GM19099 (cell line): ENCODE data around the gene PCGF1.
A peak's percentile ranks its signal among the peaks of the same experiment; 100 is the strongest.

Experiments used
- POLR2A ChIP-seq: IDR thresholded peaks from 3 replicates; pipeline ENCODE4 v1.6.1; 2011; ENCODE audit warnings: low read depth; ENCODE audit not compliant: insufficient read length; ENCODE audit errors: extremely low read depth

The PCGF1 gene

DNA sequence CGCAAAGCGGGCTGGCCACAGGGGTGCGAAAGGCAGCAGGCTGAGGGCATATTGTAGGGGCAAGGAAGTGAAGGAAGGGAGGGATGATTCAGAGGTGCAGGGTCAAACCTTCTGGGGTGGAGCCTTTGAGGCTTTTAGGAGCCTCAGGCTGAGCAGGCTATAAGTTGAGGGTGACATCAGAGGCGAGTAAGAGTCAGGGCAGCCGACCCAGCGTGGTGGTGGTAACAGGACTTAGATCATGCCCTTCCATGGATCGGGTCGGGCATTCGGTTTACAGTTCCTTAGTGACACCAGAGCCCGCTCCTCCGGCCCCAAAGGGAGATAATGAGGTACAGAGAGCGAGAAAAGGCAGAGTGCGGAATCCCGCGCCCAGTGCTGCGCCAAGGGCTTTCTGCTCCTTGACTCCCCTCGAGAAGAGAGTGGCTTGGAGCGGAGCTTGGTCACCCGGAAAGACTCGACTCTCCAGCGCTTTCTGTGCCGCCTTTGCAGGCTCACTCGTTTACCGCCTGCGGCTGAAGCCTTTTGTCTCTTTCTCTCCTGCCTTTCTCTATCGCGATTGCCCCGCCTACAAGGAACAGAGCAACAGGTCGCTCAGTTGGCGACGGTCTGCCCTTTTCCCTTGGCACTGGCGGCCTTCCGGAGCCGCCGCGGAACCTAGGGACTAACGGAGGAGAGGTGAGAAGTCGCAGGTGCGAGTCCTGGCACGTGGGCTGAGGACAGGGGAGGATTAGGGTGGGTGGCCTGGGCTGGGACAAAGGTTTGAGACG, 8.8 kb downstream of the PCGF1 start:
- TF ChIP-seq POLR2A: no peak

DNA sequence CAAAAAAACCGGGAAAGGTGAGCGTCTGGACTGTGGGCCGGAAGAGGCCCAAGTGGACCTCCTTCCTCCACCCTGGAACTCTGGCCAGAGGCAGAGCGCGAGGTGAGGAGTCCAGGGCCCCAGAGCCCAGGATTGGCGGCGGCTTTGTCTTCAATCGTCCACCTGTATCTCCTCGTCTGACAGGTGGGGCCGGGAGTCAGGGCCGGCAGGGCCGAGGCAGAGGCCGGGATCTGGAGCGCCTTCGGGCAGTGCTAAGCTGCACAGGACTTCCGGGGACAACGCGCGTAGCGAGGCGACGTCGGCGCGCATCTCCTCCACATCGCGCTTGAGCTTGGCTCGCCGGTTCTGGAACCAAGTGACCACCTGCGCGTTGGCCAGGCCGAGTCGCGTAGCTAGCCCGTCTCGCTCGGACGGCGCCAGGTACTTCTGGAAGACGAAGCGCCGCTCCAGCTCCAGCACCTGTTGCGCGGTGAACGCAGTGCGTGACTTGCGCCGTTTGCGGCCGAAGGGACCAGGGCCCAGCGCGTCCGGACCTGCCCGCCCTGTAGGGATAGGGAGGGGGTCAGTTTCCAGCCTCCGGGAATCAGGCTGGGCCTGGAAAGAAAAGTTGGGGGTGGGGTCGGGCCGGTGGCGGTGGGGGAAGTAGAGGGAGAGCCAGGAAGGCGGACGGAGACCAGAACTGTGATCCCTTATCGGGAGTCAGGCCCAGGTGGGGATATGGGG, 9.6 kb downstream of the PCGF1 start:
- TF ChIP-seq POLR2A: no peak

DNA sequence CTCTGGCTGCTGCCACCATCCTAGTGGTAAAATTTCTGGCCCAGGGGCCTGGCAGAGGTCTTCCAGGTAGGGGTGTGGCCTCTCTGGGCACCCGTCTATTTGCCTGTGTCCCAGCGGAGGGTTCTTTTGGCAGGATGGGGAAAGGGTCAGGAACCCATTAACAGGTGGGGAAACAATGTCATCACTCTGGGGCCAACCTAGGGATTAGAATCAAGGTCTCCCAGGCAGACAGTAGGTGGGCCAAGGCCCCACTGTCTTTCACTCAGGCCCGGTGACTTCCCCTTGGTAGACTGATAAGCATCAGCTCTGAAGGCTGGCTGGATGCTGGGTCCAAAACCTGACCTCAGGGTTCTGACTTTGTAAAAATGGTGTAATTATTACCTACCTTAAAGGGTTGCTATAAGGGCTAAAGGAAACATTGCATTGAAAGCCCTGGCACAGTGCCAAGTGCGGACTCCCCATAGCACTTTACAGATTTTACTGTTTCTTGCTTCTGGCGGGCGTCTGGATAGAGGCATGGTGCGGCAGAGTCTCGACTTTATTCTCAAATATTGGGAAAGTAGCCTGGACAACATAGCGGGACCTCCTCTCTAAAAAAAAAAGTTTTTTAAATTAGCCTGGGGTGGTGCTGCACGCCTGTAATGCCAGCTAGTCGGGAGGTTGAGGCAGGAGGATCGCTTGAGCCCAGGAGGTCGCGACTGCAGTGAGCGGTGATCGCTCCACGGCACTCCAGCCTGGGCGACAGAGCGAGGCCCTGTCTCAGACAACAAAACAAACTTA, 10.3 kb downstream of the PCGF1 start:
- TF ChIP-seq POLR2A: no peak

DNA sequence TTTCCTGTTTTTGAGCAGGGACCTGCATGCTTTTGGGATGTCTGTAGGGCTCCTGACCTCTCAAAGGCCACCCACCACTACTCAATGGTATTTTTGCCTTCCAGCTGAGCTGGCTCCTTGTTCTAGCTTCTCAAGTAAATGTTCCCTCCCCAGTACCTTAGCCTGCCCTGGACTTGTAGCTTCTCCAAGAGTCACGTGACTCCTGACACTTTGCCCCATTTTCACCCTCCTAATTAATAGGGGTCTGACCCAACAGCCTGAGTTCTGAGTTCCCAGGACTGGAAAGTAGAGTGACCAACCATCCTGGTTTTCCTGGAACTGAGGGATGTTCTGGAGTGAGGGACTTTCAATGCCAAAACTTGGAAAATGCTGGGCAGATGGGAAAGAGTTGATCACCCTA, 12.1 kb downstream of the PCGF1 start:
- no peak for TF ChIP-seq POLR2A

DNA sequence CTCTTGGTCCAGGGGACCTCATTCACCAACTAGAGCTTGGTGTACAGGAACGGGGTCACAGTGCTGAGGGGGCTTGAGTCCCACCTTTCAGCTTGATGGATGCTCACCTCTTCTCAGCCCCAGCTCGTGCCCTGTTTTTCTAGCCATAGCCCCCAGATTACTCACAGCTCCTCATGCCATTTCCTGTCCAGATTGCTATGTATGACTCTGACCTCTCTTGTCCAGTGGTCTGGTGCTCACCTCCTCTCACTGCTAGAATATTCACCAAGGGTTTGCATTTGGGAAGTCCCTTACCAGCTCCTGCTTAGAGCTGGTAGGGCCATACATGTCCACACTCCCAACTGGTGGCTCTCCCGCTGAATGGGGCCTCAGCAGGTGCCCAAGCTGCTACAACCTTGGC, 13.9 kb downstream of the PCGF1 start:
- no peak for TF ChIP-seq POLR2A

DNA sequence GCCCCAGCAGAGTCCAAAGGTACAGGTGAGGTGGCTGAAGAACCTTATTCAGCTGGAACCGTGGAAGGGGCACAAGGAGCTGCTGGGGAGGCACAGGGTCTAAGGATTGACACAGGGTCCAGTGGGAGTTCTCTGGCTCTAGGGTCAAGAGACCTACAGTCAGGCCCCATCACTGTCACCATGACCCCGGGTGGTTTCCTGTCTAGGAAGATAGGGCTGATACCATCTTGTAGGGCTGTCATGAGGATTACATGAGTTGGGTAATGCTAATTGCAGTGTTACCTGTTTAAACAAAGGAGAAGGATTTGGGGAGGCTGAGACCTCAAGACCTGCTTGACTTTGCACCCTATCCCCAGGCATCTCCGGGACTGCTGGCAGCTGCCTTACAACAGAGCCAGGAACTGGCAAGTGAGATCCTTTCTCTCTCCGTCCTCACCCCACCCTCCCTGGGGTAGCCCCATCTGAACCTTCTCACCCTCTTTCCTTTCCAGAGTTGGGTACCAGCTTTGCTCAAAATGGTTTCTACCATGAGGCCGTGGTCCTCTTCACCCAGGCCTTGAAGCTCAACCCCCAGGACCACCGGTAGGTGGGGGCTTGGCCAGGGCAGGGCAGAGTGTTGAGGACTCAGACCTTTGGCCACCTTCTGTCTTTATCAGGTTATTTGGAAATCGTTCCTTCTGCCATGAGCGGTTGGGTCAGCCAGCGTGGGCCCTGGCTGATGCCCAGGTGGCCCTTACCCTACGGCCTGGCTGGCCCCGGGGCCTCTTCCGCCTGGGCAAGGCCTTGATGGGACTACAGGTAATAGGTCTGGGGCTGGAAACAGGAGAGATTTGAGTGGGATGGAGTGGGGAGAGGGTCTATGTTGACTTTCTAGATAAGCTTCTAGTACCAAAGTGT, 15.6 kb downstream of the PCGF1 start:
- no peak for TF ChIP-seq POLR2A

DNA sequence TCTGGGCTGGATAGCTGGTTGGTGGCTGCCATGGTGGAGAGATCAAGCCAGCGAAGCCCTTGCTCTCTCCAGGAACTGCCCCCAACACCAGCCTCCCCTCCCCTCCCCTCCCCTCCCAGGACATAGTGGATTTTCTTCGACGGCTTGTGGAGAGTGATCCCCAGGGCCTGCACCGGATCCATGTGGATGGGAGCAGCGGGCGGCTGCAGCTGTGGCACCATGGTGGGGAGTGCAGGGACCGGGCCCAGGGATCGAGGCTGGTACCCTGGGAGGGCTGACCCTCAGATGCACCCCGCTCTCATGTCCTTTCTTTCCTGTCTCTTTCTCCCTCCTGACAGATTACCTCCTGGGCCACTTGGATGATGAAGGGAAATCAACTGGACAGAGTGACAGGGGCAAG, 17.6 kb downstream of the PCGF1 start:
- TF ChIP-seq POLR2A: no peak

DNA sequence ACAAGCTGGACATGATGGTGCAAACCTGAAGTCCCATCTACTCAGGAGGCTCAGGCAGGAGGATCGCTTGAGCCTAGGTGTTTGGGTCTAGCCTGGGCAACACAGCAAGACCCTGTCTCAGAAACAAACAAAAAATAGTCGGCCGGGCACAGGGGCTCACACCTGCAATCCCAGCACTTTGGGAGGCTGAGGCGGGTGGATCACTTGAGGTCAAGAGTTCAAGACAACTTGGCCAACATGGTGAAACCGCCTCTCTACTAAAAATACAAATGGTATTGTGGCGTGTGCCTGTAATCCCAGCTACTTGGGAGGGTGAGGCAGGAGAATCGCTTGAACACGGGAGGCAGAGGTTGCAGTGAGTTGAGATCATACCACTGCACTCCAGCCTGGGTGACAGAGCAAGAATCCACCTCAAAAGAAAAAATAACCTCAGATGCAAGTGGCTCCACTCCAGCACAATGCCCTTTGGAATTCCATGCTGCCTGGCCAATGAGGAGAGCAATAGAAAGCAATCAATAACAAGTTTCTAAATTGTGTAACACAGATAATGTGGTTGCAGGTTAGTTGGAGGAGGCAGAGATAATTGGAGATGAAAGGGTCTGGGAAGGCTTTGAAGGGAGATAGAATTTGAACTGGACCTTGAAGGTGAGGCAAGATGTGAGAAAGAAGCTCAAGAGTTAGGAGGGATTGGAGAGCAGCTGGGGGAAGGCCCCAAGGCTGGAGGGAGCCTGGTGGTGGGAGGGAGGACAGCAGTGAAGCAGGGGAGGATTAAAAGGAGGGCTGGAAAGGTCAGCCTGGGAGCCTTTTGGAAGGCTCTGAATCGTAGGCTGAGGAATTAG, 18.6 kb downstream of the PCGF1 start:
- TF ChIP-seq POLR2A: no peak

DNA sequence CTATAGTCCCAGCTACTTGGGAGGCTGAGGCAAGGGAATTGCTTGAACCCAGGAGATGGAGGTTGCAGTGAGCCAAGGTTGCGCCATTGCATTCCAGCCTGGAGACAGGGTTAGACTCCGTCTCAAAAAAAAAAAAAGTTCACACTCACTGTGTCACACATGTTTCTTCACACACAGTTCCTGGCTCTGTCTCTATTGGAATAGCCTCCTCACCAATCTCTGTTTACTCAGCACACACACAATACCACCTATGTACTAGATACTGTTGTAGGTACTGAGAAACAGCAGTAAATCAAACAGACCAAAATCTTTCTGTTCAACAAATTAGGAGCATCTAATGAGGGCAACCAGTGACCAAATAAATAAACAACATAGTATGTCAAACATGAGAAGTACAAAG, 21.4 kb downstream of the PCGF1 start:
- TF ChIP-seq POLR2A: no peak

DNA sequence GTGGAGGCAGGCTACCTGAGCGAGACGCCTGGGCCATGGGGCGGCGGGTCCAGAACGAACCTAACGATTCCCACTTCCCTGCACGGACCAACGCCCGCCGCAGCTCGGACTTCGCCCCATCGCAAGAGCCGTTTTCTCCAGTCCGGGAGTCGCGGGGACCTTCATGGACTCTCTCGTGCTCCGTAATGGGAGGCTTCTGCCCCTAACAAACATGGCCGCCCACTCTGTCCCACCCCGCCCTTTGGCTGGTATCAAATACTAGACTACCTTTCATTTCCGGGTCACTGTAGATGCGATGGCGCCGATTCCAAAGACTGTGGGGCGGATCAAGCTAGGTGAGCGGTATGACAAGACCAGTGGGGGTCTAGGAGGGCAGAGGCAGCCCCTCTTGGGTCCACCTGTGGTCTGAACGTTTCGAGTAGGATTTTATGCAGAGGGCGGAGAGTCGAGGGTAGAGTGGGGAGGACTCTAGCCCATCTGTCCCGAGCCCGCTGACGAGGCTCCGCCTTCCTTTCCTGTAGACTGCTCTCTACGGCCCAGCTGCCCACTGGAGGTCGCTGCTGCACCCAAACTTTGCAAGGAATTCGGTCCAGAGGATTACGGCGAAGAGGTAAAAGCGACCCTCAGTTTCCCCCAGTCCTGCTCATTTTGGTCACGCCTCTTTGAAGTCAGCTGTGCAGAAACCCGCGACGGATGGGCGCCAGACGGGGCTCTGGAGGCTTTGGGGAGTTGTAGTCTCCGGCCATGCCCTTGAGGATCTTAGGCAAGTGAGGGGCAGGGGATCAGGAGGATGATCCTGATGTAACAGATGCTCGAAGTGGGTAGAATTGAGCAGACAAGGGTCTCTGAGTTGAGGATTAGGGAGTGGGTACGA, 24.5 kb downstream of the PCGF1 start, which contains the start of the genes CCDC142 and TTC31:
Gene CCDC142, minus strand, starts transcription at position 198 of the 874 bp plus-strand sequence. Its CDS starts 161 bp downstream, at position 37.
Gene TTC31, plus strand, starts transcription at position 281 of the 874 bp plus-strand sequence. Its CDS starts 15 bp downstream, at position 296.
- TF ChIP-seq POLR2A: peak; percentile 80

DNA sequence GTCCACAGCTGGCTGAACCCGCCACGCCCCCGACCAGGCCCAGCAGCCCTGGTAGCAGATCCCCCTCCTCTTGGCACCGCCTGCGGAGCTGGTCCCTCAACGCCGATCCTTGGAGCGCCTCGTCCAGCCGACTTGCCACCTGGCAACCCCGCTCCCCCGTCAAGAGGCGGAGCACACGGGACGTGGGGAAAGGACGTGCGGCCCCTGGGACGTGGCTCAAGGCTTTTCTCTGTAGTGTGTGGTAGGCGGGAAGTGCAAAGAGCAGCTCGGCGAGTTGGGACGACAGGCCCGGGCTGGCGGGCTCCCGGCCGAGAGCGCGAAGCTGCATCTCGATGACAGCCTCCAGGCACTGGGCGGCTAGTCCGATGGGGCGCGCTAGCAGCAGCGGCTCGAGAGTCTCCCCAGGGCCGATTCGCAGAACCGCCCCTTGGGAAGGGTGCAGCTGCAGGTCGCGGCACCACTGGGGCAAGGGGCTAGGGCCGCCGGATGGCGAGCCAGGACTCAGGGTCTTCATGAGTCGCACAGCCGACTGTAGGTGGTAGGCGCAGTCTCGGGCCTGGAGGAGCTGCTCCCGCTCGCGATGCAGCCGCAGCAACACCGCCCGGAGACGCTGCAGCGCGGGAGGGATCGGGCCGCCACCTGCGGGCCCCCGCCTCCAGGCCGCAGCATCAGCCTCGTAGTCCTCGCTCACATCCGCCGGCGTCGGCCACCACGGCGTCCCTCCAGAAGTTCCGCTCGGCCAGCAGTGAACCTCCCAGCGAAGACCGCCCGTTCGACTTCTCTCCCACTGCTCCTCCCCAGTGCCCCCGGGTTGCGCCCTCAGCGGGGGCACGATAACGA, 25.3 kb downstream of the PCGF1 start:
- TF ChIP-seq POLR2A: no peak

DNA sequence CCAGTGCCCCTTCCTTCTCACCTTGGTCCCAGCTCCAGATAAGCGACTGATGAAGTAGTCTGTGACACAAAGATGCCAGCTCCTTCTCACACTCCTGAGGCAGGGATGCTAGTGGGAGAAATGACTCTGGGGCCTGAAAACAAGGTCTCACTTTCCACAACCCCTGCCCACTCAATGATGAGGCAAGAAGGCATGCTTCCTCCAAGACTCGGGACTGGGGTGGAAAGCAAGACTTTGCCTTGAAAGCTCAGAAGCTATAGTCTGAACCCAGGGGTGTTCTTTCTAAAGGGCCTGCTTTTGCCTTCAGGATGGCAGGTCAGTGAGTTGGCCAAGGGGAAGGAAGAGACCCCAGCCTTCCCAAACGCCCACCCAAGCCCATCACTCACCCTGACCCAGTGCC, 26.1 kb downstream of the PCGF1 start:
- TF ChIP-seq POLR2A: no peak

DNA sequence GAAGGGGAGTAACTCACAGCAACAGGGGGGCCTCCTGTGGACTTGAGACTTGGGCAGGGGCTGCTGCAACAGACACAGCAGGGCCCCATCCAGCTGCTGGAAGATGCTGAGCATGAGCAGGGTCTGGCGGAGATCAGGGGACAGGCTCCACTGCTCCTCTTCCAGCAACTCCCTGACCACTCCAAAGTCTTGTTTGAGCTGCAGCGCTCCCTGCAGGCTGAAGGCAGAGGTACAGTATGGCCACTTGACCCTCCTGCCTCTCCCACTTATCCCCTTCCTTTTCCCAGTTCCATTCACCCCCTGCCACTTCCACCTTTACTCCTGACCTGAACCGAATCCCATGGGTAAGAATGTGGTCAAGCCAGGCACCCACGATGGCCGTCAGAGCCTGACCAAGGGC, 32.6 kb downstream of the PCGF1 start:
- no peak for TF ChIP-seq POLR2A
